NOMO-1 (cell line): Measurements from ENCODE around the gene CLEC19A.

Source experiments
- DNase-seq, 2 experiments: peaks; one replicate each; lab custom pipeline; 2025; ENCODE audit not compliant: unreplicated experiment in 2 of 2; lab: John Stamatoyannopoulos, UW

The CLEC19A gene

DNA sequence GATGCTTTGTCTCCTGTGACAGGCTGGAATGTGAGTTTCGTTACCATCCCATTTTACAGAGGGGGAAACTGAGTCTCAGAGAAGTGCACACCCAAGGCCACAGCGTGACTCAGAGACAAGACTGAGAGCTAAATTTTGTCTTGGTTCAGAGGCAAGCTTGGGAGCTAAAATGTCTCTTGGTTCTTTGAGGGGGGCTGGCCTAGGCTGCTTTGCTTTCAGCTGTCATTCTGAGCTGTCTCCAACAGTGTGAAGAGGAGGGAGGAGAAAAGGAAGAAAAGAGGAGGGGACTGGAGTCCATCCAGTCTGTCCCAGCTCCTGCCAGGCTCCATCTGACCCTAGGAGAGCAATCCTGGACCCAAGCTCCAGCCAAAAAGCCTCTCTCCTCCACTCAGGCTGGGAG lies at the start of gene CLEC19A:
Gene CLEC19A (plus strand): TSS at position 301 of the 400 bp plus-strand sequence. CDS start 121 bp downstream, outside the sequence.
- DNase-seq: no peak

DNA sequence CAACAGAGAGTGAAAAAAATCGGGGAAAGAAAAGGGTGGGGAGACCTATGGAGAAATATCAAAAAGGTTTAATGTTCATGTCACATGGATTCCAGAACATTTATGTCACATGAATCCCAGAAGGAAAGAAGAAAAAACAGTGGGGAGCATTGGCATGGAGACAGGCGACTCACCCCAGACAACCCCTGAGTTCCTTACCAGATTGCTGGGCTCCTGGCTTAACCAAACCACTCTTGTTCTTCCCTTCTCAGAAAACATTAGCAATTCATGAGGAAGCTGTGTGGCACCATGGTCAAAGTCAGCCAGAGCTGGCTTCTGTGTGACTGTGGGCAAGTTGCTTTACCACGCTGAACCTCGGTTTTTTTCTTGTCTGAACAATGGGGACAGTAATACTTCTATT lies 49.6 kb upstream of the CLEC19A start:
- DNase-seq: no peak

DNA sequence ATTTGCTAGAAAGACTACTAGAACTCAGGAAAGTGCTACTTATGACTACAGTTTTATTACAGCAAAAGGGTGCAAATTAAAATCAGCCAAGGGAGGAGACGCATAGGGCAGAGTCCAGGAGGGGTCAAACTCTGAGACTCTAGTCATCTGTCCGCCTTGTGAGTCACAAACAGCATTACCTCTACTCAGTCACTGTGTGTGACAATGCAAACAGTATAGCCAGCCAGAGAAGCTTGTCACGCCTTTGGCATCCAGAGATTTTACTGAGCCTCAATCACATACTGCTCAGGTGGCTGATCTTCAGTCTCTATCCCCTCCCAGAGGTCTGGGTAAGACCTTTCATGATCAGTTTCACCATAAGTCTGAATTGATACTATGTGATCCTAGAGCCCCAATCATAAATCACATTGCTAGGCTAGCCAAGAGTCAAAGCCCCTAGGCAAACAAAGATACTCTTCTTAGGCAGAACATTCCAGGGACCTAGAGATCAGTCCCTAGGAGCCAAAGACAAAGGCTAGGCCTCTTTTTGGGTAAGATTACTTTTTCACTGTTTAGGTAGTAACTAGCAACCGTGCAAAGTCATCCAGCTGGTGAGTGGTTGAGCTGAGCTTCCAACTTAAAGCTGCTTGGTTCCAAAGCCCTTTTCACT lies 48.8 kb upstream of the CLEC19A start:
- DNase-seq: no peak

DNA sequence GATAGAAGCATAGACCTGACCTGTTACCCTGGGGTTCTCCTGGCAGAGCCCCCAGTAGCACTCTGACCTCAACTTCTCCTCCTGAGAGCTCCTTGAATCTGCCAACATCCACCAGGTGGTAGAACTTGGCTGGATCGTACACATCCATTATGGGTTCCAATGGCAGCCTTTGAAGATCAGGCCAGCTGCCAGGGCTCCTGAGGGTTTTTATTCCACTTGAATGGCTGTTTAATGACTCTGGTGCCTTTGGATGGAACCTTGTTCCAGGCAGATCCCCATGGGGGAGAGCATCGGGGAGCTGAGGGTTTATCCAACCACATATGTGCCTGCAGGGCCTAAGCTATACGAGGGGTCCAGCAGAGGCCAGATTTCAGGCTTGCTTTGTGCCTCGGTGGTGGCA lies 47.1 kb upstream of the CLEC19A start:
- DNase-seq: no peak

DNA sequence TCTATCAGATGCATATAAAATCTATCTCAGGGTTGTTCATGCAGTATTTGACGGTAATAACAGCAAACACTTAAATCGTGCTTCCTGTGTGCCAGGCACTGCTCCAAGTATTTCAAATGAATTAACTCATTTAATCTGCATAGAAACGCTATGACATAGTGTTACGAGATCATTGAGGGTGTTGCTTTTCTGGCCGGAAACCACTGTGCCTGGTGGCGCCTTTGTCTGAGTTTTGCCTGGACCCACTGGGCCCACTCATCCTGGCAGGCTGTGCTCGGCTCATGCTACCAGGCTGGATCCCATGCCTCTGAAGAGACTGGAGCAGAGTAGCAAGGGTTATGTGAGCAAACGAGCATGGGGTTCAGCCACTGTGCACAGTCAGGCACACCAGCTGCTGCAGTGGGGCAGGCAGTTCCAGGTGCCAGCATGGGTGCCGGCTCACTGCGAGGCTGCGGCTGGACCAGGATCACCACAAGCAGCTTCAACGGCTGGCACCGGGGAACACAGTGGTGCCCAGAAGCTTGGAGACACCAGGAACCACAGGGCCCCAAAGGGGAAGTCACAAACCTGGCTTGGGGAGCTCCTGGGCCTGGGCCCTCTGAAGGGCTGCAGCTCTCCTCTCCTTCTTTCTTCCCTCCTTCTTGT lies 45.9 kb upstream of the CLEC19A start:
- DNase-seq: no peak

DNA sequence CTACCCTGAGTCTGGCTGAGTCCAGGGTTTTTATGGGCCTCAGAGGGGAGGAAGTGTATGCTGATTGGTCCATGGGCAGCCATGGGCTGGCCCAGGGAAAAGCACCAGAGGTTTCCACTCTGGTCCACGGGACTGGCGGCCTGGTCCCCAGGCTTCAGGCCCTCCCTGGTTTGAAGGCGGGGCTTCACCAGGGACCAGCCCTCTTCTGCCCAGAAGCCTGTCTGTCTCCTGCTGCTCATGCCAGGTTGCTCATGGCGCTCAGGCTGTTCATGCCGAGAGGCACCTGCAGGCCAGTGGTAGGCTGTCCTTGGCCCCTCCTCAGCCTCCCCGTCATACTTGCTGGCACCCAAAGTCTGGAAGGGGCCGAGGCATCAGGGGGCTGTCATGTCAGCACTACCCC lies 45.0 kb upstream of the CLEC19A start:
- DNase-seq: no peak

DNA sequence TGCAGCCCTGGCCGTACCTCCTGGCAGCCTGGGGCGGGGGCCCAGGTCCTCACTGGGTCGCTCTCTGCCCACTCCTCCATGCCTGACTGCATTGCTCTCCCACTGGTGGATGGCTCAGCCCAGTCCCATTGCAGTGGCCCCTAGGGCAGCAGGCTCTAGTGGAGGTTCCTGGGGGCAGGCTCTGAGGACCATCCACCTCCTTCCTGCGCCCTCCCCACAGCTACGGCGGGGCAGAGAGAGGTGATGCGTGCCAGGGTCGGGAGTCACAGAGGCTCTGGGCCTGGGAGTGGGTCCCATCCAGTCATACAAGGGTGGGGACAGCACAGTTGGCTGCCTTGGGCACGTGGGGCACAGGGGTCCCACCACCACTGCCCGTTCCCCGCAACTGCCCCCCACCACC lies 44.0 kb upstream of the CLEC19A start:
- no peak for DNase-seq

DNA sequence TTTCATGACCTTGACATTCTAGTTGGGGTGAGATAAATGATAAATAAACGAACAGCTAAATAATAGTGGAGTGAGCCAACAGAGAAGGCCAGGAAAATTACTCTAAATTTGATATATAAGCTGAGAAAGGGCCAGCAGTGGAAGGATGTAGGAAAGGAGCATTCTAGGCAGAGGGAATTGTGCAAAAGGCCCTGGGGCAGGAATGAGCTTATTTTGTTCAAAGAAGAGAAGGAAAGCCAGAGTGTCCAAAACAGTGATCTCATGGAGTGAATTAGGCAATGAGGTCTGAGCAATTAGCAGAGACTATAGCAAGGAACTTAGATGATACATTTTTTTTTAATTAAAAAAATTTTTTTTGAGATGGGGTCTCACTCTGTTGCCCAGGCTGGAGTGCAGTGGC lies 43.3 kb upstream of the CLEC19A start:
- DNase-seq: no peak

DNA sequence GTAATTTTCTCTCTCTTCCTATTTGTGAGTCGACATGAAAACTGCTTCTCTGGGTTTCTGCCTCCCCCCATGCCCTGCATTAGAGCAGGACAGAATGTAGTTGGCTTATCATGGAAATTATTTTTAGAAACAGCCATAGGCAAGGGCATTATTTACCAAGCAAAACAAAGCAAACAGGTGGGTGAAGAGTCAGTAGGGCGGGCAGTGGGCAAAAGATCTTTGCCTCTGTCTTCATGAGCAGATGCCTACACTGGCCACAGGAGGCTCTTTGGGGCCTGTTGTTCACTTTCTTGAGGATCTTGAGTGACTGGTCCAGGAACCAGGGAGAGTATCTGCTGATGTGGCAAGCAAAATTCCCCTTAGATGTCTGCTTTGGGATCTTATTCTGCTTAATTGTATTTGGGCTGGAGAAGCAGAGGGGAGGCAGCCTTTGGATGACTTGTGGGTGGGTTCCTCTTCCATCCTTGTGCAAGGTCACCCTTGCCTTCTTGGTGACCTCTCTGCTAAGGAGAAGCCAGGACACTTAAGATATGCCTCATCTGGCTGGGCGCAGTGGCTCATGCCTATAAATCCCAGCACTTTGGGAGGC lies 42.5 kb upstream of the CLEC19A start:
- no peak for DNase-seq

DNA sequence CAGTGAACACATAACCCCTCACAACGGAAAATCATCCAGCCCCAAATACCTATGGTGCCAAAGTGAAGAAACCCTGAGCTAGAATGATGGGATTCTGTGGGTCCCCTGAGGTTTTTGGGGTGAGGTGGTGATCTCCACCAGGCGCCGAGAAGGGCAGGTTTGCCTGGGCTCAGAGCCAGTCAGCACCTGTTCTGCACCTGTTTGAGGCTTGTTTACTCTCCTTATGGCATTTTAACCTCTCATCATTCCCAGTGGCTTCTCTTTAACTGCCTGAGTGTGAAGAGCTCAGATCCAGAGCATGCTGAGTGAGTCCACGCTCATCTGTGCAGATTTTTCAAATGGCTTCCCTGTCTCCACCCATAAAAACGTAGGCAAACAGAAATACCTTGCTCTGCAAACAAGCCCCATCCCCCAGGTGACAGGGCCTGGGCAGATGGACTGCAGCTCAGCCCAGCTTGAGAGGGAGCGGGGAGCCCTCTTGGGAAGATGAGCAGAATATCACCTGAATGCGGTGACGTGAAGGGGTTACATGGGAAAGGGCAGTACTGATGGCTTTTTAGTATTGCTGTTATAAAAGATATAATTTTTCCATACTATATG lies 40.1 kb upstream of the CLEC19A start:
- no peak for DNase-seq

DNA sequence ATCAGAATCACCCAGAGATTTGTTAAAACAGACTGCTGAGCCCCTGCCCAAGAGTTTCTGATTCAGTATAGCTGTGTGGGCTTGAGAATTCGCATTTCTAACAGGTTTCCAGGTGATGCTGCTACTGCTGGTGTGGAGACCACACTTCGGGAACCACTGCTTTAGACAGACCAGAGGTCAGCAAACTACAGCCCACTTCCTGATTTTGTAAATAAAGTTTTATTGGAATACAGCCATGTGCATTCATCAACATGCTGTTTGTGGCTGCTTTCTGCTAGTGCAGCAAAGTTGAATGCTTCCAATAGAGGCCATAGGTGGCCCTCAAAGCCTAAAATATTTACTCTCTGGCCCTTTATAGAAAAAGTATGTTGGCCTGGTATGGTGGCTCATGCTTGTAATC lies 32.6 kb upstream of the CLEC19A start:
- DNase-seq: no peak

DNA sequence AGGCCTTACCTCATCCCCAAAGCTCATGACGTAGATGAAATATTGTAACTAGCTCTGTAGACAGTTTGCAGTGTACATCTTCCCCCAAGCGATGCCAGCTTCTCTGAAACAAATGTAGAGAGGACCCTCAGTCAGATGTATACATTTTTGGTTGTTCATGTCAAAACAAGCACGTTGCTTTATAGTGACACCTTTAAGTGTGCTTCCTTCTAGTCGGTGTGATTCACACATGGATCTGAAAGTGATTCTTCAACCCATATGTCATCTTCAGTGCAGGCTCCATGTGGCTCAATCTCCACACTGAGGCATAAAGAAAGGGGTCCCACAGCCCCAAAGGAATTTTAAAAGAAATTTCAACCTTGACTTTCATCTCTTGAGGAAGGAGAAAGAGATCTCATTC lies 30.9 kb upstream of the CLEC19A start:
- no peak for DNase-seq

DNA sequence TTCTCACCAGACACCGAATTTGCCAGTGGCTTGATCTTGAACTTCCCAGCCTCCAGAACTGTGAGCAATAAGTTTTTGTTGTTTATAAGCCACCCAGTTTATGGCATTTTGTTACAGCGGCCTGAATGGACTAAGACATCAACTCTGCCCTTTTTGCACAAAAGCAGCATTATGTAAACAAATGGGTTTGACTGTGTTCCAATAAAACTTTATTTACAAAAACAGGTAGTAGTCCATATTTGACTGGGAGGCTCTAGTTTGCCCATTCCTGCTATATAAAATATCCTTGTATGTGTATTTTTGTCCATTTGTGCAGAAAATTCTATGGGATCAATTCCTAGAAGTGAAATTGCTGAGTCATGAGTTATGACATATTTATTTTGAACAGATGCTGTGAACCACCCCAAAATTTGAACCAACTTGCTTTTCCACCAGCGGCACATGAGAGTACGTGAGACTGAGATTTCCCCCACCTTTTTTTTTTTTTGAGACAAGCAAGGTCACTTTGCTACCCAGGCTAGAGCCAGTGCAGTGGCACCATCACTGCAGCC lies 21.3 kb upstream of the CLEC19A start:
- DNase-seq: no peak

DNA sequence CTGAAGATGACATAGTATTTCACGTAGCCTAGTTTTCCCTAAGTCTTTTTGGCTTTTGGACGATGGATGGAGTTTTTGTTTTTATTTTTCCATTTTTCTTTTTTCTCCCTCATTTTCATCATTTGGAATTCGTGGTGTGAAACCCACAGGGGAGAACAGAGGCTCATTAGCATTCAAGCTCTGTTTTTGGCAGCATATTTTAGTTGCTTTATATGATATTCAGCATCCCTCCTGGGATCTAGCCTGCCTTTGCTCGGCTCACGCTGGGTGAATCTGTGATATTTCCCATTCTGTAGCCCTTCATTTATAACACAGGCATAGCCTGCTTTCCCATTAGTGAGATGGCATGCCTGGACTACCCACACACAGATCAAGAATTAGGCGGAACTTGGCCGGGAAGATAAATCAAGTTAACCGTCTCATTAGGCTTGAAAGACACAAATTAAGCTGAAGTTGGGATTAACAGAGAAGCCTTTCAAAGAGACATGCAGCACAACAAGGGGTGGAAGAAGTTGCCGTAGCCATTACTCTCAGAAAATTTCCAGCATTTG lies 20.1 kb upstream of the CLEC19A start:
- DNase-seq: no peak

DNA sequence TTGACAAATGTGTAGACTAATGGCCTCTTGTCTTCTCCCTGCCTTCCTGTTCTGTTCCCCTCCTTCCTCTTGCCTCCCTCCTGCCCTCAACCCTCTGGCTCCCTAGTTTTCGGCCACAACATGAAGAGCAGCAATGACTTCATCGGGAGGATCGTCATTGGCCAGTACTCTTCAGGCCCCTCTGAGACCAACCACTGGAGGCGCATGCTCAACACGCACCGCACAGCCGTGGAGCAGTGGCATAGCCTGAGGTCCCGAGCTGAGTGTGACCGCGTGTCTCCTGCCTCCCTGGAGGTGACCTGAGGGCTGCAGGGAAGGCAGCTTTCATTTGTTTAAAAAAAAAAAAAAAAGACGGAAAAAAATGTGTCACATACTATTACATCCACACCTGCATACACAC lies 18.8 kb upstream of the CLEC19A start:
- DNase-seq: no peak

DNA sequence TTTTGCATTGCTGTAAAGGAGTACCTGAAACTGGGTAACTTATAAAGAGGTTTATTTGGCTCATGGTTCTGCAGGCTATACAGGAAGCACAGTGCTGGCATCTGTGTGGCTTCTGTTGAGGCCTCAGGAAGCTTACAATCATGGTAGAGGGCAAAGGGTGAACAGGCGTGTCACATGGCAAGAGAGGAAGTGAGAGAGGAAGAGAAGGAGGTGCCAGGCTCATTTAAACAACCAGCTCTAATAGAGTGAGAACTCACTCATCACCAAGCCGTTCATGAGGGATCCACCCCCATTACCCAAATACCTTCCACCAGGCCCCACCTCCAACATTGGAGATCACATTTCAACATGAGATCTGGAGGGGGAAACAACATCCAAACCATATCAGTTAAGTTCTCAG lies 16.4 kb upstream of the CLEC19A start:
- DNase-seq: peak in 1 of 2 experiments; percentile 11

DNA sequence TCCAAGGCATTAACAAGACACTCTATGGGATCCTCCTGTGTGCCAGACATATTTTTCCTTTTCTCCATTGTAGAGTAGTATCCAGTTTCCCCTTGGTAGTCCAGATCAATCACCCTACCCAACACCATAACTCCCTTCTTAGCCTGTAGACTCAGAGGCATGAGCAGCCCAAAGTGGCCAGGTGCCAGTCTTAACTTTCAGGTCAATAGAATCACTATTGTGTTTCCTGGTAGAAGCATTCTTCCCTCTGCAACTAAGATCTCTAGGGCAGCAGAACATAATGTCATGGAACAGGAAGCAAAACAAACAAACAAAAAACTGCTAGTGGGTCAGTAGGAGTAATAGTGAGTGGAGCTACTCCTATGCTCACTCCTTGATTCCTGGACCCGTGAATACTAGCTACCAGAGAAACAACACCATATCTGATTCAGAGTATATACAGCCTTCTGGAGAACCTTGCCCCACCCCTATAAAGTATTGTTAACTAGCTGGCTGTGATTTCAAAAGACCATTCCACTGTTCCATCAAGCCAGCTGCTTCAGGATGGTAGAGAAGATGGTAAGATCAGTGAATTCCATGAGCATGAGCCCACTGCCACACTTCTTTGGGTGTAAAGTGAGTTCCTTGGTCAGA lies 11.2 kb upstream of the CLEC19A start:
- no peak for DNase-seq

DNA sequence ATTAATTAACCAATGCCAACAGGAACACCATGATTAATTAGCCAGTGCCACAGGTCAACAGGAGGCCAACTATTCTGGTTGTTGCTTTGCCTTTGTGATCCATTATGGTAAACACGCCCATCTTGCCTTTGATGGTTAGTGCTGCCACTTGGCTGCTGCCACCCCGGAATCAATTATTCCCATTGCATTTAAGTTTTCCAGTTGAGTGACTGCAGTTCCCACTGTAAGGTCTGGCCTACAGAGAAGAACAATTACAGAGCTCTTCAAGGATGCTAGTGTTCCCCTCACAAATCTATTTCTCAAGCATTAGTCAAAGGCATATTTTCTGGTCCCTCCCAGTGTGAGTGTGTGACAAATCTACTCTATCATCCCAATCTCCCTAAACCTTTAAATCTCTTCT lies 7.1 kb upstream of the CLEC19A start:
- DNase-seq: no peak

DNA sequence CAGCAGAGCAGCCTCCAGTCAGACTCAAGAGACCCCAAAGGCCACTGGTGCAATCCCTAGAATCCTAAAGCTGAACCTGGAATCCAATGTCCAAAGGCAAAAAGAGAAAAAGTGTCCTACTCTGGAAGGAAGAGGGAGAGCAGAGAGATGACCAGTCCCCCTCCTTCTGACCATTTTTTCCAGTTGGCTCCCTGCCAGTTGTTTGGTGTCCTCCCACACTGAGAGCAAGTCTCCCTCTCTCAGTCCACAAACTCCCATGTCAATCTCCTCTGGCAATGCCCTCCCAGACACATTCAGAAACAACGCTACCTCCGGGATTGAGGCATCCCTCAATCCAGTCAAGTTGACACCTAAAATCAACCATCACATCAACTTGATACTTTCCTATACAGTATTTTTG lies 4.3 kb upstream of the CLEC19A start:
- DNase-seq: no peak

DNA sequence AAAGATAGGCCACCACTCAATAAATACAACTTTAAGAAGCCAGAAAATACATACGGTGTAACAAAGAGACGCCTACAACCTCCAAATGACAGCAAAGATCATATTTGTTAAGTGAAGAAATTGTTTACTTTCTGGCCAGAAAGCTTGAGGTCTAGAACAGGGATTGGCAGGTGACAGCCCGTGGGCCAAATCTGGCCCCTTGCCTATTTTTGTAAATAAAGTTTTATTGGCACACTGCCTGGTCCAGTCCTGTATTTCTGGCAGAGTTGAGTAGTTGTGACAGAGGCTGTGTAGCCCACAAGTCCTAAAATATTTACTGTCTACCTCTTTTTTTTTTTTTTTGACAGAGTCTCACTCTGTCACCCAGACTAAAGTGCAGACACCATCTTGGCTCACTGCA lies 3.4 kb upstream of the CLEC19A start:
- DNase-seq: no peak

DNA sequence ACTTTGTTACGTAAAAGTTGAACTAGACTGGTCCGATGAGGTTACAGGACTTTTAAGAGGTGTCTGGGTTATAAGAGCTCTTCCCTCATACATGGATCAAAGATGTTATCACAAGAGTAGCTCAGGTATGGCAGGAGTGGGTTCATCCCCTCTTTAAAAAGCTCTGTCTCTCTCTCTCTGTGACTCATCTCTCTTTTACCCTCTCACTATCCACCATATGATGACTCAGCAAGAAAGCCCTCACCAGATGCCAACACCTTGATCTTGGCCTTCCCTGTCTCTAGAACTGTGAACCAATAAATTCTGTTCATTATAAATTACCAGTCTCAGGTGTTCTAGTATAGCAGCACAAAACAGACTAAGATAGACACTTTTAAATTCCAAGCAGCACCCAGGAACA lies 1.9 kb upstream of the CLEC19A start:
- no peak for DNase-seq
